Hepatocyte (in vitro differentiated cells): ENCODE measurements around the gene ACP6. TPM values are rescaled to one million over a fixed set of nuclear protein-coding genes. Genes with fewer than 3 reads are reported as not detected.

Source experiments
- DNase-seq: peaks from one replicate; pipeline ENCODE4 v3.0.0-alpha.2; 2016; ENCODE audit warnings: low spot score
- H2AFZ ChIP-seq: fragments of 200-600 bp; sonication (generic); 2 replicates; pipeline ENCODE4 v1.6.0; 2016; ENCODE audit warnings: antibody characterized with exemption, mild to moderate bottlenecking
- H3K27ac ChIP-seq: fragments of 200-600 bp; sonication (generic); 2 replicates; pipeline ENCODE4 v1.5.1; 2016; ENCODE audit warnings: mild to moderate bottlenecking
- H3K27me3 ChIP-seq: fragments of 200-600 bp; sonication (generic); 2 replicates; pipeline ENCODE4 v1.6.1; 2016
- H3K36me3 ChIP-seq: fragments of 200-600 bp; sonication (generic); replicated peaks from 2 replicates; pipeline ENCODE4 v1.5.1; 2016; ENCODE audit warnings: low read depth; ENCODE audit not compliant: insufficient read depth
- H3K4me1 ChIP-seq: fragments of 200-600 bp; sonication (generic); 2 replicates; pipeline ENCODE4 v1.5.1; 2016; ENCODE audit warnings: mild to moderate bottlenecking, moderate library complexity; ENCODE audit not compliant: insufficient read depth
- H3K4me2 ChIP-seq: fragments of 200-600 bp; sonication (generic); 2 replicates; pipeline ENCODE4 v1.6.0; 2016
- H3K4me3 ChIP-seq: fragments of 200-600 bp; sonication (generic); 2 replicates; pipeline ENCODE4 v1.5.1; 2016; ENCODE audit warnings: mild to moderate bottlenecking
- H3K79me2 ChIP-seq: fragments of 200-600 bp; sonication (generic); 2 replicates; pipeline ENCODE4 v1.6.0; 2017; ENCODE audit warnings: mild to moderate bottlenecking
- H3K9me2 ChIP-seq: fragments of 200-600 bp; sonication (generic); replicated peaks from 2 replicates; pipeline ENCODE4 v1.6.0; 2017; ENCODE audit warnings: mild to moderate bottlenecking; ENCODE audit not compliant: insufficient read depth
- H3K9me3 ChIP-seq: fragments of 200-600 bp; sonication (generic); 2 replicates; pipeline ENCODE4 v1.5.1; 2016; ENCODE audit warnings: low read depth, mild to moderate bottlenecking
- H4K20me1 ChIP-seq: fragments of 200-600 bp; sonication (generic); 2 replicates; pipeline ENCODE4 v1.6.0; 2016; ENCODE audit warnings: mild to moderate bottlenecking; ENCODE audit not compliant: insufficient read depth, poor library complexity, severe bottlenecking
- EZH2 ChIP-seq: fragments of 200-600 bp; sonication (generic); IDR thresholded peaks from 2 replicates; pipeline ENCODE4 v1.6.1; 2016; ENCODE audit warnings: antibody characterized with exemption, mild to moderate bottlenecking, borderline replicate concordance
- EZH2phosphoT487 ChIP-seq: fragments of 200-600 bp; sonication (generic); IDR thresholded peaks from one replicate; pipeline ENCODE4 v1.6.1; 2018; ENCODE audit warnings: antibody characterized with exemption, mild to moderate bottlenecking, low read depth, moderate library complexity; ENCODE audit not compliant: unreplicated experiment, severe bottlenecking
- WGBS: methylation state at CpG from one replicate; pipeline ENCODE4 v1.1.6; 2016; ENCODE audit warnings: low lambda C conversion rate; ENCODE audit errors: missing lambda C conversion rate; 5-methylcytosine and 5-hydroxymethylcytosine counted together
- polyA plus RNA-seq: library from polyadenylated mRNA; unstranded; fragments of >200 nt; fragmentation: Nextera tagmentation; extraction: Ambion mirVana; gene quantifications from 2 replicates; pipeline ENCODE4 v1.2.1, GENCODE V29; 2016
- total RNA-seq: library from RNA; depleted of rRNA; stranded (reverse); fragments of >200 nt; gene quantifications from 2 replicates; pipeline ENCODE4 v1.2.3, GENCODE V29; 2014
- TF ChIP-seq, protein P1 (sequence below): fragments of 200-600 bp; sonication (generic); IDR thresholded peaks from 2 replicates; pipeline ENCODE4 v1.5.1; 2016; ENCODE audit warnings: antibody characterized with exemption, mild to moderate bottlenecking; ENCODE audit not compliant: poor library complexity

Gene ACP6
- 14.2 and 16.8 TPM in 2 replicates for total RNA-seq
- 29.9 and 47.1 TPM in 2 replicates for polyA plus RNA-seq

DNA sequence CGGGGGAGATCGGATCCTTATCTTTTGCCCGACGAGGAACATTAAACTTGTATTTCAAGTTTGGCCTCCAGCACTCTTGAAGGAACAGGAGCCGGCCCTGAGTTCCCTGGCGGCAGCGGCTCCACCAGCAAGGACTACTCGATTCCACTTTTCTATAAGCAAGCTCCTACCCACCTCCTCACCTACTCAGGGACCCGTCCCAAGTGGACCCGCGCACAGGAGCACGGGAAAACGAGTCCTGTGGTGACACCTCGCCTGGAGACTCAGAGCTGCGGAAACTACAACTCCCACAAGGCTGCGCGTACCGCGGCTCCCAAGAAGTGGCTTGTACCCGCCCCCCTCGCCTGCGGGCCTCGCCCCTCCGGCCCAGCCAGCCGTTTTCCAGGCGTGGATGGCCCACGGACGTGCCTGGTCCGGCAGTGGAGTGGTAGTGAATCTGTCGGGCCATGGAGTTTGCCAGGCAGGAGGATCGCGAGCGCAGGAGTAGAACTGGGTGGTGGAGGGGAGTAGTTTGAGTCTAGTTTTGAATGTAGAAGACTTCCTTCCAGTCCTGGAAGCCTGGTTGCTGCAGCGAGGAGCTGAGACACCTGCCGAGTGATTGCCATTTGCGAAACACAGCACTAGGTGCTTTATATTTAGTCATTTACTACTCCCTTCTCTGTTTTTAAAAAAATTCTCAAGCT lies at the start of gene ACP6:
Gene ACP6, minus strand, starts transcription at position 206 of the 683 bp plus-strand sequence. CDS start 476 bp downstream, outside the sequence.
- peaks cover 13% of the 10 kb centered on the region for H3K4me1 ChIP-seq
- TF ChIP-seq EZH2phosphoT487 (no peak), EZH2 (no peak)
- TF ChIP-seq, protein P1, sequence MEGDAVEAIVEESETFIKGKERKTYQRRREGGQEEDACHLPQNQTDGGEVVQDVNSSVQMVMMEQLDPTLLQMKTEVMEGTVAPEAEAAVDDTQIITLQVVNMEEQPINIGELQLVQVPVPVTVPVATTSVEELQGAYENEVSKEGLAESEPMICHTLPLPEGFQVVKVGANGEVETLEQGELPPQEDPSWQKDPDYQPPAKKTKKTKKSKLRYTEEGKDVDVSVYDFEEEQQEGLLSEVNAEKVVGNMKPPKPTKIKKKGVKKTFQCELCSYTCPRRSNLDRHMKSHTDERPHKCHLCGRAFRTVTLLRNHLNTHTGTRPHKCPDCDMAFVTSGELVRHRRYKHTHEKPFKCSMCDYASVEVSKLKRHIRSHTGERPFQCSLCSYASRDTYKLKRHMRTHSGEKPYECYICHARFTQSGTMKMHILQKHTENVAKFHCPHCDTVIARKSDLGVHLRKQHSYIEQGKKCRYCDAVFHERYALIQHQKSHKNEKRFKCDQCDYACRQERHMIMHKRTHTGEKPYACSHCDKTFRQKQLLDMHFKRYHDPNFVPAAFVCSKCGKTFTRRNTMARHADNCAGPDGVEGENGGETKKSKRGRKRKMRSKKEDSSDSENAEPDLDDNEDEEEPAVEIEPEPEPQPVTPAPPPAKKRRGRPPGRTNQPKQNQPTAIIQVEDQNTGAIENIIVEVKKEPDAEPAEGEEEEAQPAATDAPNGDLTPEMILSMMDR = no peak
- no peaks in the 10 kb centered on the region for H3K9me3 ChIP-seq
- H3K36me3 ChIP-seq = no peaks in the 10 kb centered on the region
- no peaks in the 10 kb centered on the region for H3K27me3 ChIP-seq
- peak; percentile 95 for DNase-seq
- H3K79me2 ChIP-seq = peaks cover 38% of the 10 kb centered on the region
- WGBS = 3% methylated on average over 35 of the region's 36 CpGs
- H3K27ac ChIP-seq = peak within 1 kb of the TSS; percentile 81
- no peaks in the 10 kb centered on the region for H4K20me1 ChIP-seq
- peak within 1 kb of the TSS; percentile 95 for H3K4me2 ChIP-seq
- no peaks in the 10 kb centered on the region for H3K9me2 ChIP-seq
- H2AFZ ChIP-seq = peak within 1 kb of the TSS; percentile 98
- peak within 1 kb of the TSS; percentile 81 for H3K4me3 ChIP-seq

DNA sequence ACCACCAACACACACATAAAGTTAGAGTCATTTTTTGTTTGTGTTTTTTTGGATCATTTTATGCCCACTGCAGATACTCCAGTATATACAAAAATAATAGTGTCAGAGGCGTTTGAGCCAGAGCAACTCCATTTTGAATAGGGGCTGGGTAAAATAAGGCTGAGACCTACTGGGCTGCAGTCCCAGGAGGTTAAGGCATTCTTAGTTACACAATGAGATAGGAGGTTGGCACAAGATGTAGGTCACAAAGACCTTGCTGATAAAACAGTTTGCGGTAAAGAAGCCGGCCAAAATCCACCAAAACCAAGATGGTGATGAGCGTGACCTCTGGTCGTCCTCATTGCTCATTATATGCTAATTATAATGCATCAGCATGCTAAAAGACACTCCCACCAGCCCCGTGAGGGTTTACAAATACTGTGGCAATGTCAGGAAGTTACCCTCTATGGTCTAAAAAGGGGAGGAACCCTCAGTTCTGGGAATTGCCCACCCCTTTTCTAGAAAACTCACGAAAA lies 49.4 kb upstream of the ACP6 start:
- H3K27me3 ChIP-seq = no peaks in the 10 kb centered on the region
- H2AFZ ChIP-seq = no peak overlapping the region
- no peak for DNase-seq
- no peaks in the 10 kb centered on the region for H3K36me3 ChIP-seq
- H3K9me2 ChIP-seq = no peaks in the 10 kb centered on the region
- 86% methylated on average over 7 of the region's 7 CpGs for WGBS
- no peak overlapping the region for H3K27ac ChIP-seq
- no peaks in the 10 kb centered on the region for H4K20me1 ChIP-seq
- H3K79me2 ChIP-seq = no peaks in the 10 kb centered on the region
- no peaks in the 10 kb centered on the region for H3K4me1 ChIP-seq
- no peaks in the 10 kb centered on the region for H3K9me3 ChIP-seq
- H3K4me2 ChIP-seq = no peak overlapping the region
- TF ChIP-seq EZH2phosphoT487 (no peak), EZH2 (no peak)
- no peak overlapping the region for H3K4me3 ChIP-seq

DNA sequence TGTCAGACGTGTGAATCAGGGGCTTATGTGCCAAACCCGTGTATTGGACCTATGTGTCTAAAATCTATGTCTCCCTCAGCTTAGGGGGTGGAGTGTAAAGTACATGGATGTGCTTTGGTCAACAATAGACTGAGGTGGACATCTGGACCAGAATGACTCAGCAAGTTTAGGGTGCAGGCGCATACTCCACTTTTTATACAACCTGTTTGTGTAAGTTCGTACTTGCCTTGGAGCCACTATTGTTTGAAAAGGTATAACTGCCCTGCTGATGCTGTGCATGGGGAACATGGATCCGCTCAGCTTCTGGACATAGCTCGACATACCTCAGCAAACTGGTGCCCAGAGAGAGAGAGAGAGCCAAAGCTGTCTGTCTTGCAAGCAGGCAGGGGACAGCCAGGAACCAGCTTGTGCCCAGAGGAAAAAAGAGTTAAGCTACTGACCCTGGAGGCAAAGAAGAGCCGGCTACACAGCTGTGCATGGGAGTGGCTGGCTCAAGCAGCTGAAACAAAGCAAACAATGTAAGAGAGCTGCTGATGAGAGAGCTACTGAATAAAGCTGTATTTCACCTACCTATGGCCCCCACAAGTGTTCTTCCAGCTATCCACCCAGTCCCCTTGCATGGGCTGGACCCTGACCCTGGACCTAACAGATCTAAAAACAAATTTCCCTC lies 48.8 kb upstream of the ACP6 start:
- Histone ChIP-seq H3K36me3 (no peaks in the 10 kb centered on the region), H3K4me3 (no peak overlapping the region), H3K9me3 (no peaks in the 10 kb centered on the region), H4K20me1 (no peaks in the 10 kb centered on the region), H2AFZ (no peak overlapping the region), H3K4me1 (no peaks in the 10 kb centered on the region), H3K9me2 (no peaks in the 10 kb centered on the region), H3K27me3 (no peaks in the 10 kb centered on the region), H3K4me2 (no peak overlapping the region), H3K27ac (no peak overlapping the region), H3K79me2 (no peaks in the 10 kb centered on the region)
- WGBS = 85% methylated on average over 7 of the region's 7 CpGs
- TF ChIP-seq EZH2 (no peak), EZH2phosphoT487 (no peak)
- TF ChIP-seq, protein P1 = no peak
- no peak for DNase-seq

DNA sequence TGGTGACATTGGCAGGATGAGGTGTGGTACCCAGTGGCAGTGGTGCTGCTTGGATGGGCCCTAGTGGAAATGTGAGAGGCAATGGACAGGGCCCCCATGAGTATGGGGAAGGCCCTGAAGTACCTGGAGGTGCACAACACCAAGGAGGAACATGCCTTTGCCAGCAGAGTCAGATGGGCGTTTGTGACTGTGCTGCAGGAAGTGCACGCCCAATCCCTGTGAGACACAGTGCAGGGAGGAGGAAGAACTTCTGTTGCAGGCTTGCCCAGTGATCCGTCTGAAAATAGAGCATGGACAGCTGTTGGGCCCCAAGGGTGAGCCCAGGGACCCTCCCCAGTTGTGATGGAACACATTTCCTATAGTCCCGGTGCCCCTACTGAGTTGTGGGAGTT lies 47.4 kb upstream of the ACP6 start:
- Histone ChIP-seq H3K4me2 (no peak overlapping the region), H4K20me1 (no peaks in the 10 kb centered on the region), H3K79me2 (no peaks in the 10 kb centered on the region), H3K4me1 (no peaks in the 10 kb centered on the region), H3K9me2 (no peaks in the 10 kb centered on the region), H3K27ac (peak overlapping the region; percentile 34), H3K4me3 (no peak overlapping the region), H2AFZ (no peak overlapping the region), H3K27me3 (no peaks in the 10 kb centered on the region), H3K9me3 (no peaks in the 10 kb centered on the region), H3K36me3 (no peaks in the 10 kb centered on the region)
- TF ChIP-seq, protein P1 = no peak
- no peak for DNase-seq
- 84% methylated on average over 4 of the region's 4 CpGs for WGBS
